Fibroblast of the aortic adventitia (primary cell): ENCODE measurements around the gene PPHLN1. TPM values are rescaled to one million over a fixed set of nuclear protein-coding genes. Genes with fewer than 3 reads are reported as not detected.
A peak's percentile ranks its signal among the peaks of the same experiment; 100 is the strongest.
"Not testable (repeated sequence)": the region's sequence is repeated elsewhere in the genome, so short reads cannot be mapped to it uniquely, and the experiment has no call there.

Source experiments
- DNase-seq: peaks from one replicate; pipeline ENCODE4 v3.0.0-alpha.2; 2010; ENCODE audit warnings: low read depth
- H3K4me3 ChIP-seq: 2 replicates; pipeline ENCODE4 v1.5.1; 2011; ENCODE audit warnings: low read depth, mild to moderate bottlenecking, control low read depth, low read length, moderate library complexity
- CTCF ChIP-seq: IDR thresholded peaks from 2 replicates; pipeline ENCODE4 v1.5.1; 2011; ENCODE audit warnings: mild to moderate bottlenecking, low read length, control low read depth, inconsistent platforms; ENCODE audit not compliant: insufficient read depth
- total RNA-seq: library from RNA; depleted of rRNA; stranded (reverse); fragments of >200 nt; gene quantifications from 2 replicates; pipeline ENCODE4 v1.2.3, GENCODE V29; 2012; ENCODE audit warnings: low replicate concordance

The PPHLN1 gene
- total RNA-seq, 1 donor: 74.7 TPM

GRCh38 chr12:42346403-42347002, 20.5 kb downstream of the PPHLN1 start:
- no peak for TF ChIP-seq CTCF
- DNase-seq: no peak
- no peak overlapping the region for H3K4me3 ChIP-seq

- not testable (repeated sequence) for H3K4me3 ChIP-seq, DNase-seq
Measured at GRCh38 chr12:42349119-42350020, 23.4 kb downstream of the PPHLN1 start.

- H3K4me3 ChIP-seq, DNase-seq: not testable (repeated sequence)
Measured at GRCh38 chr12:42350021-42350407, 24.0 kb downstream of the PPHLN1 start.

- TF ChIP-seq CTCF: no peak
- no peak overlapping the region for H3K4me3 ChIP-seq
- no peak for DNase-seq
Measured at GRCh38 chr12:42356344-42356743, 30.4 kb downstream of the PPHLN1 start.

GRCh38 chr12:42360747-42361403, 34.9 kb downstream of the PPHLN1 start:
- no peak for TF ChIP-seq CTCF
- no peak overlapping the region for H3K4me3 ChIP-seq
- no peak for DNase-seq

GRCh38 chr12:42361909-42362646, 36.1 kb downstream of the PPHLN1 start:
- DNase-seq: peak; percentile 4
- TF ChIP-seq CTCF: no peak
- no peak overlapping the region for H3K4me3 ChIP-seq

- DNase-seq: no peak
- no peak overlapping the region for H3K4me3 ChIP-seq
- no peak for TF ChIP-seq CTCF
Measured at GRCh38 chr12:42362647-42363260, 36.8 kb downstream of the PPHLN1 start.
